ENCODE measurements around the gene EP300. TPM values are rescaled to one million over a fixed set of nuclear protein-coding genes. Genes with fewer than 3 reads are reported as not detected.
"Not testable (repeated sequence)": the region's sequence is repeated elsewhere in the genome, so short reads cannot be mapped to it uniquely, and the experiment has no call there.

EP300 gene
- total RNA-seq (2014; rRNA removed) = 17.8 and 20.7 TPM in 2 replicates
- Bru-seq, nascent RNA = percentile 86 among the genes with signal in this experiment
- percentile 90 among the genes with signal in this experiment for BruChase-seq, experiment 1, labeled RNA remaining after a 6-hour chase
- percentile 87 among the genes with signal in this experiment for BruChase-seq, experiment 2, labeled RNA remaining after a 2-hour chase
- long read RNA-seq, partial matches to known transcripts = 15 of 28 reads
- long read RNA-seq, other reads (novel, unspliced or antisense) = 13 of 28 reads

- intact Hi-C loops (cut with micrococcal nuclease) = loop anchor here (10.0 kb wide), 1 partner anchor 167 kb away; no protein-coding TSS in a partner anchor
- H3K79me2 ChIP-seq (ENCODE audit: low read length) = peaks cover 50% of the 10 kb centered on the region
Observed at GRCh38 chr22:41092023-41092817, at the start of gene EP300. EP300 (plus strand) TSS chr22:41092592; CDS start chr22:41093005, 413 bp downstream.

GRCh38 chr22:41043722-41044121 lies 48.7 kb upstream of the EP300 start:
- ChIA-PET POLR2A (ENCODE audit: unreplicated experiment) (no interaction called here), CTCF (no interaction called here)
- no peaks in the 10 kb centered on the region for H3K9me2 ChIP-seq (replicated peaks; ENCODE audit: low read length)
- no peaks in the 10 kb centered on the region for H3K79me2 ChIP-seq (ENCODE audit: low read length)
- H3K36me3 ChIP-seq (ENCODE audit: low read depth, low read length) = no peaks in the 10 kb centered on the region
- no peak overlapping the region for H3K4me2 ChIP-seq (ENCODE audit: low read length)
- H4K20me1 ChIP-seq (ENCODE audit: low read length) = no peaks in the 10 kb centered on the region
- H3K9ac ChIP-seq (ENCODE audit: low read length) = no peak overlapping the region
- no peak for ATAC-seq
- TF ChIP-seq EZH2 (IDR thresholded peaks at IDR 0.05; ENCODE audit: low read length, unreplicated experiment) = no peak
- TF ChIP-seq EZH2phosphoT487 (IDR thresholded peaks at IDR 0.05; ENCODE audit: borderline replicate concordance, low read length) = no peak
- no peak overlapping the region for H3K4me3 ChIP-seq (ENCODE audit: low read length)
- no peak for DNase-seq
- no peak overlapping the region for H2AFZ ChIP-seq (ENCODE audit: low read length)
- H3F3A ChIP-seq (ENCODE audit: low read length, unreplicated experiment) = no peaks in the 10 kb centered on the region
- intact Hi-C loops (cut with micrococcal nuclease) = no loop called here
- no TSS peak for BruUV-seq (replicated peaks)
- H3K27me3 ChIP-seq (ENCODE audit: low read length) = no peaks in the 10 kb centered on the region
- H3K4me1 ChIP-seq (ENCODE audit: insufficient read depth, low read length) = no peaks in the 10 kb centered on the region
- no peaks in the 10 kb centered on the region for H3K9me3 ChIP-seq (ENCODE audit: low read length)
- no peak overlapping the region for H3K27ac ChIP-seq (ENCODE audit: low read length)

More at GRCh38 chr22:41092023-41092817, at the start of gene EP300:
- peak within 1 kb of the TSS; percentile 94 for H3K27ac ChIP-seq (ENCODE audit: low read length)
- peak; percentile 36 for ATAC-seq
- no peaks in the 10 kb centered on the region for H3K9me2 ChIP-seq (replicated peaks; ENCODE audit: low read length)
- H2AFZ ChIP-seq (ENCODE audit: low read length) = peak within 1 kb of the TSS; percentile 72
- peak within 1 kb of the TSS; percentile 99 for H3K9ac ChIP-seq (ENCODE audit: low read length)
- H4K20me1 ChIP-seq (ENCODE audit: low read length) = peaks cover 40% of the 10 kb centered on the region
- H3K27me3 ChIP-seq (ENCODE audit: low read length) = no peaks in the 10 kb centered on the region
- peak; percentile 65 for DNase-seq
- no TSS peak for BruUV-seq (replicated peaks)
- H3F3A ChIP-seq (ENCODE audit: low read length, unreplicated experiment) = no peaks in the 10 kb centered on the region
- H3K4me3 ChIP-seq (ENCODE audit: low read length) = peak within 1 kb of the TSS; percentile 92
- peaks cover 14% of the 10 kb centered on the region for H3K4me1 ChIP-seq (ENCODE audit: insufficient read depth, low read length)
- no peak for TF ChIP-seq CTCF (conservative IDR thresholded peaks at IDR 0.05; ENCODE audit: low read depth, low read length)
- no peak for TF ChIP-seq EZH2phosphoT487 (IDR thresholded peaks at IDR 0.05; ENCODE audit: borderline replicate concordance, low read length)
- no peak for TF ChIP-seq EZH2 (IDR thresholded peaks at IDR 0.05; ENCODE audit: low read length, unreplicated experiment)
- POLR2A ChIA-PET (ENCODE audit: unreplicated experiment) = interaction anchor here (1.0 kb wide), 1 partner anchor 141 kb away, joined by 6 read pairs; the partner anchor contains the start of gene RBX1
- no peaks in the 10 kb centered on the region for H3K36me3 ChIP-seq (ENCODE audit: low read depth, low read length)
- no peaks in the 10 kb centered on the region for H3K9me3 ChIP-seq (ENCODE audit: low read length)
- H3K4me2 ChIP-seq (ENCODE audit: low read length) = peak within 1 kb of the TSS; percentile 93
- CTCF ChIA-PET = interaction anchor here (1.1 kb wide), 1 partner anchor 170 kb away, joined by 3 read pairs; no protein-coding TSS in a partner anchor

GRCh38 chr22:41045575-41045974 lies 46.8 kb upstream of the EP300 start:
- H3K9me2 ChIP-seq (replicated peaks; ENCODE audit: low read length); H3K9me3 ChIP-seq (ENCODE audit: low read length); H3K4me2 ChIP-seq (ENCODE audit: low read length); ATAC-seq; H3K27me3 ChIP-seq (ENCODE audit: low read length); CTCF ChIA-PET; intact Hi-C loops (cut with micrococcal nuclease); BruUV-seq (replicated peaks); DNase-seq; POLR2A ChIA-PET (ENCODE audit: unreplicated experiment); H3K79me2 ChIP-seq (ENCODE audit: low read length); H3K4me1 ChIP-seq (ENCODE audit: insufficient read depth, low read length); H3K36me3 ChIP-seq (ENCODE audit: low read depth, low read length); H3K9ac ChIP-seq (ENCODE audit: low read length); H2AFZ ChIP-seq (ENCODE audit: low read length); H3K27ac ChIP-seq (ENCODE audit: low read length); H4K20me1 ChIP-seq (ENCODE audit: low read length); H3K4me3 ChIP-seq (ENCODE audit: low read length); H3F3A ChIP-seq (ENCODE audit: low read length, unreplicated experiment): not testable (repeated sequence)
